ENCODE measurements around the gene C1GALT1C1.

Gene C1GALT1C1

GRCh38 chrX:120603707-120604360 lies 26.0 kb downstream of the C1GALT1C1 start, which contains the start of gene MCTS1:
TSS of gene MCTS1 (plus strand) at chrX:120604101. CDS start at chrX:120604237, 136 bp downstream.
- FAIRE-seq, result no peak

GRCh38 chrX:120585702-120586101 lies 44.2 kb downstream of the C1GALT1C1 start:
- FAIRE-seq, result no peak
- DNase-seq (ENCODE audit: insufficient read length, low spot score), result no peak

More at GRCh38 chrX:120603707-120604360, 26.0 kb downstream of the C1GALT1C1 start, which contains the start of gene MCTS1:
- DNase-seq (ENCODE audit: insufficient read length, low spot score), result peak; percentile 50

All from HTR-8/SVneo (cell line).